ENCODE measurements around the gene SLC23A1. TPM values are rescaled to one million over a fixed set of nuclear protein-coding genes. Genes with fewer than 3 reads are reported as not detected.

Gene SLC23A1
- polyA plus RNA-seq = 10 to 100 TPM in 3 of 4 donors, 1 to 10 TPM in 1; 7.1 to 29.3 (median 12.4) TPM
- long read RNA-seq, donor 1, transcript SLC23A1-201 (15 exons, 2,299 nt) = major isoform, 5 of 18 reads
- long read RNA-seq, donor 1, partial matches to known transcripts = 13 of 18 reads
- long read RNA-seq, donor 1, other reads (novel, unspliced or antisense) = 0 of 18 reads
- long read RNA-seq, donor 2, partial matches to known transcripts = 5 of 6 reads
- long read RNA-seq, donor 2, other reads (novel, unspliced or antisense) = 0 of 6 reads
- long read RNA-seq, donor 3, partial matches to known transcripts = 0 of 1 reads
- long read RNA-seq, donor 3, other reads (novel, unspliced or antisense) = 0 of 1 reads
- long read RNA-seq, donor 4 = 0 reads
- long read RNA-seq, donor 5 = 0 reads
- long read RNA-seq, donor 6, transcript SLC23A1-201 (15 exons, 2,299 nt) = major isoform, 6 of 20 reads
- long read RNA-seq, donor 6, partial matches to known transcripts = 14 of 20 reads
- long read RNA-seq, donor 6, other reads (novel, unspliced or antisense) = 0 of 20 reads
- long read RNA-seq, donor 7 = 0 reads
- long read RNA-seq, donor 8 = 0 reads
- long read RNA-seq, donor 9, partial matches to known transcripts = 0 of 2 reads
- long read RNA-seq, donor 9, other reads (novel, unspliced or antisense) = 0 of 2 reads
- long read RNA-seq, donor 10, partial matches to known transcripts = 6 of 7 reads
- long read RNA-seq, donor 10, other reads (novel, unspliced or antisense) = 0 of 7 reads

GRCh38 chr5:139383275-139383992 is at the start of gene SLC23A1:
SLC23A1 (minus strand) TSS chr5:139383297; CDS start chr5:139383253, 44 bp downstream.
- Histone ChIP-seq H3K4me3 (ENCODE audit: low read depth in 1 of 3, low read length in 3 of 3) (peak within 1 kb of the TSS in 2 of 3 donors; percentile 37 to 38), H3K27me3 (ENCODE audit: control insufficient read depth in 3 of 3, insufficient read depth in 3 of 3, low read length in 3 of 3) (no peaks in the 10 kb centered on the region), H3K9me3 (ENCODE audit: control insufficient read depth in 2 of 2, insufficient read depth in 1 of 2, low read depth in 1 of 2, low read length in 1 of 2) (no peaks in the 10 kb centered on the region), H3K27ac (ENCODE audit: low read depth in 1 of 3, low read length in 2 of 3) (peak within 1 kb of the TSS; percentile 75 to 87 (median 79)), H3K4me1 (ENCODE audit: control insufficient read depth in 3 of 3, insufficient read depth in 2 of 3, low read depth in 1 of 3, low read length in 2 of 3) (peaks cover 13 to 74% (median 23%) of the 10 kb centered on the region in 3 donors), H3K36me3 (ENCODE audit: control insufficient read depth in 3 of 3, insufficient read depth in 2 of 3, low read depth in 1 of 3, low read length in 3 of 3) (peaks cover 0 to 27% (median 0%) of the 10 kb centered on the region in 3 donors)
- 25 to 57% (median 35%) methylated on average over 10 of the region's 10 CpGs for WGBS, 3 donors
- peak; percentile 89 for DNase-seq
- FAIRE-seq = no peak

- H3K9me3 ChIP-seq (ENCODE audit: control insufficient read depth in 2 of 2, insufficient read depth in 1 of 2, low read depth in 1 of 2, low read length in 1 of 2) = no peaks in the 10 kb centered on the region
- FAIRE-seq (no peak), DNase-seq (no peak)
- WGBS, 3 donors = 76 to 91% (median 80%) methylated on average over 1 of the region's 1 CpG
- H3K36me3 ChIP-seq (ENCODE audit: control insufficient read depth in 3 of 3, insufficient read depth in 2 of 3, low read depth in 1 of 3, low read length in 3 of 3) = peaks cover 0 to 5% (median 1%) of the 10 kb centered on the region in 3 donors
- H3K4me1 ChIP-seq (ENCODE audit: control insufficient read depth in 3 of 3, insufficient read depth in 2 of 3, low read depth in 1 of 3, low read length in 2 of 3) = no peaks in the 10 kb centered on the region
- H3K27ac ChIP-seq (ENCODE audit: low read depth in 1 of 3, low read length in 2 of 3) = no peak overlapping the region
- no peaks in the 10 kb centered on the region for H3K27me3 ChIP-seq (ENCODE audit: control insufficient read depth in 3 of 3, insufficient read depth in 3 of 3, low read length in 3 of 3)
- no peak overlapping the region for H3K4me3 ChIP-seq (ENCODE audit: low read depth in 1 of 3, low read length in 3 of 3)
These were observed 48.6 kb upstream of the SLC23A1 start for GRCh38 chr5:139431706-139432105.

- Histone ChIP-seq H3K36me3 (ENCODE audit: control insufficient read depth in 3 of 3, insufficient read depth in 2 of 3, low read depth in 1 of 3, low read length in 3 of 3) (peaks cover 0 to 13% (median 3%) of the 10 kb centered on the region in 3 donors), H3K4me3 (ENCODE audit: low read depth in 1 of 3, low read length in 3 of 3) (no peak overlapping the region), H3K4me1 (ENCODE audit: control insufficient read depth in 3 of 3, insufficient read depth in 2 of 3, low read depth in 1 of 3, low read length in 2 of 3) (no peaks in the 10 kb centered on the region), H3K27me3 (ENCODE audit: control insufficient read depth in 3 of 3, insufficient read depth in 3 of 3, low read length in 3 of 3) (no peaks in the 10 kb centered on the region), H3K27ac (ENCODE audit: low read depth in 1 of 3, low read length in 2 of 3) (no peak overlapping the region), H3K9me3 (ENCODE audit: control insufficient read depth in 2 of 2, insufficient read depth in 1 of 2, low read depth in 1 of 2, low read length in 1 of 2) (no peaks in the 10 kb centered on the region)
- 55 to 64% (median 56%) methylated on average over 2 of the region's 2 CpGs for WGBS, 3 donors
- DNase-seq (no peak), FAIRE-seq (no peak)
These were observed 46.9 kb upstream of the SLC23A1 start for GRCh38 chr5:139430015-139430414.

- Histone ChIP-seq H3K36me3 (ENCODE audit: control insufficient read depth in 3 of 3, insufficient read depth in 2 of 3, low read depth in 1 of 3, low read length in 3 of 3) (peaks cover 0 to 23% (median 3%) of the 10 kb centered on the region in 3 donors), H3K4me1 (ENCODE audit: control insufficient read depth in 3 of 3, insufficient read depth in 2 of 3, low read depth in 1 of 3, low read length in 2 of 3) (no peaks in the 10 kb centered on the region), H3K27me3 (ENCODE audit: control insufficient read depth in 3 of 3, insufficient read depth in 3 of 3, low read length in 3 of 3) (no peaks in the 10 kb centered on the region), H3K27ac (ENCODE audit: low read depth in 1 of 3, low read length in 2 of 3) (no peak overlapping the region), H3K4me3 (ENCODE audit: low read depth in 1 of 3, low read length in 3 of 3) (no peak overlapping the region), H3K9me3 (ENCODE audit: control insufficient read depth in 2 of 2, insufficient read depth in 1 of 2, low read depth in 1 of 2, low read length in 1 of 2) (no peaks in the 10 kb centered on the region)
- FAIRE-seq = no peak
- 78 to 82% (median 79%) methylated on average over 8 of the region's 8 CpGs for WGBS, 3 donors
- DNase-seq = no peak
These were observed 43.2 kb upstream of the SLC23A1 start for GRCh38 chr5:139426203-139426885.

- no peaks in the 10 kb centered on the region for H3K9me3 ChIP-seq (ENCODE audit: control insufficient read depth in 2 of 2, insufficient read depth in 1 of 2, low read depth in 1 of 2, low read length in 1 of 2)
- H3K4me1 ChIP-seq (ENCODE audit: control insufficient read depth in 3 of 3, insufficient read depth in 2 of 3, low read depth in 1 of 3, low read length in 2 of 3) = no peaks in the 10 kb centered on the region
- H3K36me3 ChIP-seq (ENCODE audit: control insufficient read depth in 3 of 3, insufficient read depth in 2 of 3, low read depth in 1 of 3, low read length in 3 of 3) = peaks cover 0 to 26% (median 3%) of the 10 kb centered on the region in 3 donors
- no peaks in the 10 kb centered on the region for H3K27me3 ChIP-seq (ENCODE audit: control insufficient read depth in 3 of 3, insufficient read depth in 3 of 3, low read length in 3 of 3)
- 88 to 98% (median 92%) methylated on average over 5 of the region's 5 CpGs for WGBS, 3 donors
- FAIRE-seq = no peak
- DNase-seq = no peak
- H3K4me3 ChIP-seq (ENCODE audit: low read depth in 1 of 3, low read length in 3 of 3) = no peak overlapping the region
- H3K27ac ChIP-seq (ENCODE audit: low read depth in 1 of 3, low read length in 2 of 3) = no peak overlapping the region
These were observed 42.4 kb upstream of the SLC23A1 start for GRCh38 chr5:139425497-139425896.

GRCh38 chr5:139422307-139422893 is 39.3 kb upstream of the SLC23A1 start:
- Histone ChIP-seq H3K27ac (ENCODE audit: low read depth in 1 of 3, low read length in 2 of 3) (no peak overlapping the region), H3K4me1 (ENCODE audit: control insufficient read depth in 3 of 3, insufficient read depth in 2 of 3, low read depth in 1 of 3, low read length in 2 of 3) (peaks cover 2 to 21% (median 2%) of the 10 kb centered on the region in 3 donors), H3K4me3 (ENCODE audit: low read depth in 1 of 3, low read length in 3 of 3) (no peak overlapping the region), H3K9me3 (ENCODE audit: control insufficient read depth in 2 of 2, insufficient read depth in 1 of 2, low read depth in 1 of 2, low read length in 1 of 2) (no peaks in the 10 kb centered on the region), H3K27me3 (ENCODE audit: control insufficient read depth in 3 of 3, insufficient read depth in 3 of 3, low read length in 3 of 3) (no peaks in the 10 kb centered on the region), H3K36me3 (ENCODE audit: control insufficient read depth in 3 of 3, insufficient read depth in 2 of 3, low read depth in 1 of 3, low read length in 3 of 3) (peaks cover 0 to 32% (median 3%) of the 10 kb centered on the region in 3 donors)
- DNase-seq (peak; percentile 73 to 77), FAIRE-seq (peak; percentile 72)
- 25 to 43% (median 41%) methylated on average over 4 to 5 of the region's 5 CpGs for WGBS, 3 donors

GRCh38 chr5:139419226-139420192 is 36.4 kb upstream of the SLC23A1 start:
- Histone ChIP-seq H3K27me3 (ENCODE audit: control insufficient read depth in 3 of 3, insufficient read depth in 3 of 3, low read length in 3 of 3) (no peaks in the 10 kb centered on the region), H3K4me1 (ENCODE audit: control insufficient read depth in 3 of 3, insufficient read depth in 2 of 3, low read depth in 1 of 3, low read length in 2 of 3) (peaks cover 6 to 32% (median 12%) of the 10 kb centered on the region in 3 donors), H3K27ac (ENCODE audit: low read depth in 1 of 3, low read length in 2 of 3) (peak overlapping the region in 2 of 3 donors; percentile 1 to 79), H3K4me3 (ENCODE audit: low read depth in 1 of 3, low read length in 3 of 3) (no peak overlapping the region), H3K36me3 (ENCODE audit: control insufficient read depth in 3 of 3, insufficient read depth in 2 of 3, low read depth in 1 of 3, low read length in 3 of 3) (peaks cover 0 to 21% (median 0%) of the 10 kb centered on the region in 3 donors), H3K9me3 (ENCODE audit: control insufficient read depth in 2 of 2, insufficient read depth in 1 of 2, low read depth in 1 of 2, low read length in 1 of 2) (no peaks in the 10 kb centered on the region)
- 19 to 54% (median 44%) methylated on average over 9 of the region's 9 CpGs for WGBS, 3 donors
- DNase-seq (peak; percentile 71 to 81), FAIRE-seq (no peak)
